Amniotic epithelial cell (primary cell): ENCODE data around the gene CBX8.

Experiments used
- DNase-seq: peaks from one replicate; pipeline ENCODE4 v3.0.0-alpha.2; 2010; ENCODE audit warnings: low read depth

CBX8 gene

DNA sequence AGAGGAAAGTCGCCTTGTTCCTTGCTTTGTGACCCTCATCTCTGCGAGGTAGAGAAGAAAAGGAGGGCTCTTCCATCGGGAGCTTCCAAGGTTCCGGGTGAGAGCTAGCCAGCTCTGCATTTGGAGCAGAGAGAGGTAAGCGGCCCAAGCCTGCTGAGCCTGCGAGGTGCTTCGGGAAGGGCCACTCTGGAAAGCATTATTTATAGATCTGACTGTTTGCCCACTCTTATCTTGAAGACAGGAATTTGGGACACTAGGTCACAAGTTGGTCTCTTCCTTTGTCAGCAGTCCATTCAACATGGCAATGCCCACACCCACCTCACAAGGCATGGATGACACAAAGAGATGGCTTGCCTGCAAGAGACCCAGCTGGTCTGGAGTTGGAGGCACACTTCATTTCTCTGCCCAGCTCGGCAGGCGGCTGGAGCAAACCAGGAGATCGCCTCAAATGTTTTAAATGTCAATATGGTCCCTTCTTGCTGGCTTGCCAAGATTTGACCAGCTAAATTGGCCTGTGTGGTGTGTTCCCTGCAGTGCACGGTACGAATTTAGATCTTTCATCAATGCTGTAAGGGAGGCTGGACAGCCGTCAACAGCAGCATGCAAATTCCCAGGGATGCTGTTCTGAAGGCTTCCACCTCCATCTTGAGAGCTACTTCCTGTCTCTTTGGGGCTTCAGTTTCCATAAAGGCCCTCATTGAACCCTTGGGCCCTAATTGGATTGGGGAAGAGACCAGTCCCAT is 22.8 kb upstream of the CBX8 start:
- DNase-seq = no peak

DNA sequence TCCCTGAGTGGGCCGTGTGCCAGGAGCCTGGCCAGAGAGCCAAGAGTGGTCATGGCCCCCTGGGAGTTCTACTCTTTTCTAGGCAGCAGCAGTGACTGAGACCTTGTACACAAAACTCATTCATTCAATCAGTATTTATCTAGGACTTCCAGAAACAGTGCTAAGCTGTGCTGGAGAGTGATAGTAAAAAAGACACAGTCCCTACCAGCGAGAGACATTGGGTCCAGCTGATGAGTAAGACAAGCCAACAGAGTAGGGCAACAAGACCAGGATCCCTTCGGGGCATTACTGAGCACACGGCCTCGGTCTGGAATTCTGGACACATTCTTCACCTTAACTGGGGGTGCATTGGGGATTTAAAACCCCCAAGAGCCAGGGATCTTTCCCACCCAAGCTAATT is 22.2 kb upstream of the CBX8 start:
- no peak for DNase-seq

DNA sequence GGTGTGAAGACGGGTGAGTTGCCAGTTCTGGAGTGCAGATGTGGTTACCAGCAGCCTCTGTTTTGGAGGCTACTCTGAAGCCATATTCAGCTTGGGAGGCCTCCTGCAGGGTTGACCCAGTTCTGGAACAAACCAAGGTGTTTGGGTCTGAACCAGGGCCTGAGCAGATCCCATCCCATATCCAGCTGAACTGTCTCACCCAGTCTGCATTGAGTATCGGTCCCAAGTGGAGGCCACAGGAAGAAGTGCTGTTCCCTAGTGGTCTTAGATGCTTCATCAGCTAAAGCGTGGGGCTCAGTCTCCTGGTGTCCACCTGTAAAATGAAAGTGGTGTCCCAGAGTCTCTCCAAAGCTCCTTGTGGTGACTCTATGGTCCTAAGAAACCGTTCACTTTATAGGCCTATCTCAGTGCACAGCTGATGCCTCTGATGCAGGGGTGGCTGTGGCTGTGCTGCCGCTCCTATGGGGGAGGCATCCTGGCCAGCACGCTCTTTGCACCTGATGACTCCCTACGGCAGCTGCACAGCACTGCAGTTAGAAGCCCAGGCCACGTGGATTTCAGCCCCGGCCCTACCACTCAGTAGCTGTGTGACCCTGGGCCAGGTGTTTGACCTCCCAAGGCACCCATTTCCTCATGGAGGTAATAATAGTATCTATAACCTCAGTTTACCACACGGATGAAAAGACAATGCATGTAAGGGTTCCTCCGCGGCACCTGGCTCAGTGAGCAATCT is 21.3 kb upstream of the CBX8 start:
- DNase-seq = no peak

DNA sequence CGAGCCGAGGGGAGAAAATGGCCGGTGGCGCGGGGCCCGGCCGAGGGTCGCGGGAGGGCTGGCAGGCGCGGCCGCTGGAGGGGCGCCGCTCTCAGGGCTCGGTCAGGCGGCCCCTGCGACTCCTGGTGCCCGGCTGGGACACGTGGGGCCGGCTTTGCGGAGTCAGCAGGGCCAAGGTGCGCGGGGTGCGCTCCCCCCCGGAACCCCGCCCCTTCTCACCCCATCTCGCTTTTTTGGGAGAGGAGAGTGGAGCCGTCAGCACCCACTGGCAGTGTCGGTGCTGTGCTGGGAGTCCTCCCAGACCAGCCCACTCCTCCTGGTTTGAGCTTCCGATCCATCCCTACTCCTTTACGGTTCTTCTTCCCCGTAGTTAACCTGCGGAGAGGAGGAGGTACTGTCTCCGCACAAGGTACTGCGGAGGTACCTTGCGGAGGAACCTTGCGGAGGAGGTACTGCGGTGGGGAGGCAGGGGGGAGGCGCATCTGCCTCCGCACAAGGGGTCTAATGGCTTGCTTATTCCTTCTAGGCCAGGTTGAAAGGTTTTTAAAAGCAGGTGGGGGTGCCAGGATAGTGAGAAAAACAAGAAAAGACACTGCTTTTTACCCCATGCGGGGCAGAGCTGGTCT is 19.1 kb upstream of the CBX8 start:
- no peak for DNase-seq

DNA sequence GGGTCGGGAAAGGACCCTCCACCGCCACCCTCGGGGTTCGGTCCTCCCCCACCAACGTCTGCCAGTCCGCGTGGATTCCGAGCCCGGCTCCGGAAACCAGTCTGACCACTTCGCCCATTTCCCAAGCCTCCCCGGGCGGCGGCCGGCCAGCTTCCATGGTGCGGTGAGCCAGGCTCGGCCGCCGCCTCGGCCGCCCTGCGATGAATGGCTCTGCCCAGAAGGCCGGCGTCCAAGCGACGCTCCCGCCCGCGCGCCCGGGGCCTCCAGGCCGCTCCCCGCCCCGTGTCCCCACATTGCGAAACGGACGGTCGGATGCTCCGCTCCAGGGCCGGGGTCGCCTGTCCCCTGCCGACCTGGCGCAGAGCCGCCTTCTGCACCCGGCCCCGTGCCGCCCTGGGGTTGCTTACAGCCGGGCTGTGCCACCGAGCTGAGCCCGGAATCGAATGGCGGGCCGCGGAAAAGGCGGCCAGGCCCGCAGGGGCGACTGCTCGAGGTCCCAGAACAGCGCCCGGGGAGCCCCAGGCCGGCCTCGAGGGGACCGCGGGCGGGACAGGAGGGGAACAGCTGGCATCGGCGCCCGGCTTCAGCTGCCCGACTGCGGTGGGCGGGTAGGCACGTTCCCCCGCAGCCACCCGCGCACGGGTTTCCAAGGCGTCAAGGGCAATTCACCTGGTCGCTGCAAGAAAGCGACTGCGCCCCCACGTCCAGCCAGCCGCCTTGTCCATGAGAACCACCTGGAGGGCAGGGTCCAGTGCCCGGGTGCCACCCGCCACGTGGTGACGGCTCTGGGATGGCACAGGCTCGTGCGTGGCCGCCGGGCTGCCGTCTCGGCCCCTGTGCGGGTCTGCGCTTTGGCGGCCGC is 18.3 kb upstream of the CBX8 start:
- DNase-seq = no peak

DNA sequence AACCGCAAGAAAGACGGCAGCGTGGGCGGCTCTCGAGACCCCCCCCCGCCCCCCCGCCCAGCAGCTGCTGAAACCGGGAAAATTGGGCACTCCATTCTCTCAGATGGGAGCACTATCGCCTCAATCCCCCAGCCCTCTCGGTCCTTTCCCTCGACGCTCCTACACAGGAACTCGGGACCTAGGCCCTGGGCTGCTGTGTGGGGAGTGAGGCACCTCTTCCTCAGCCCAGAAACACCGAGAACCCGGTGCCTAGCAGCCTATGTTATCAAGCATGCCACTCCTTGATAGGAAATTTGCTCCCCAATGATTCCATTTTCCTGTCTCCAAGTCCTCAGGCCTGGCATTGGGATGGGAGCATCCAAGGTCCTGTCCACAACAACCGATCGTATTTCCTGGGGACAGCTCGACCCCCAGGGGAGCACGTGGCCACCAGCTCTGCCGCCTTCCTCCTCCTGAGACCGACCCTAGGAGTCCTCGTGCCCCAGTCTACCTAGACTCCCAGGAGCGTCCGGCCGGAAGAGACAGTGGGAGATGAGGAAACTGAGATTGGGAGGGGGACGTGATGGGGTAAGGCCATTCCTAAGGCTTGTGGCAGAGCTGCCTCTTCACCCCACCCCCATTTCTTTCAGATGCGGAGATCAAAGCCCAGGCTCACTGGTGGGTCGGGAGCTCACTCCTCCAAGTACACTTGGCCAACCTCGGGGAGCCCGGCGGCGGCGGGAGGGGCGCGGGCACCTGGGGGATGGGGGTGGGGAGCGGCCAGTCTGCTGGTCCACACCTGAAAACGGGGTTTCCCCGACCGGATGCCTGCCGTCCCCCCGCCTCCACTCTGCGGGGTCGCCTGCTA is 17.5 kb upstream of the CBX8 start:
- no peak for DNase-seq

DNA sequence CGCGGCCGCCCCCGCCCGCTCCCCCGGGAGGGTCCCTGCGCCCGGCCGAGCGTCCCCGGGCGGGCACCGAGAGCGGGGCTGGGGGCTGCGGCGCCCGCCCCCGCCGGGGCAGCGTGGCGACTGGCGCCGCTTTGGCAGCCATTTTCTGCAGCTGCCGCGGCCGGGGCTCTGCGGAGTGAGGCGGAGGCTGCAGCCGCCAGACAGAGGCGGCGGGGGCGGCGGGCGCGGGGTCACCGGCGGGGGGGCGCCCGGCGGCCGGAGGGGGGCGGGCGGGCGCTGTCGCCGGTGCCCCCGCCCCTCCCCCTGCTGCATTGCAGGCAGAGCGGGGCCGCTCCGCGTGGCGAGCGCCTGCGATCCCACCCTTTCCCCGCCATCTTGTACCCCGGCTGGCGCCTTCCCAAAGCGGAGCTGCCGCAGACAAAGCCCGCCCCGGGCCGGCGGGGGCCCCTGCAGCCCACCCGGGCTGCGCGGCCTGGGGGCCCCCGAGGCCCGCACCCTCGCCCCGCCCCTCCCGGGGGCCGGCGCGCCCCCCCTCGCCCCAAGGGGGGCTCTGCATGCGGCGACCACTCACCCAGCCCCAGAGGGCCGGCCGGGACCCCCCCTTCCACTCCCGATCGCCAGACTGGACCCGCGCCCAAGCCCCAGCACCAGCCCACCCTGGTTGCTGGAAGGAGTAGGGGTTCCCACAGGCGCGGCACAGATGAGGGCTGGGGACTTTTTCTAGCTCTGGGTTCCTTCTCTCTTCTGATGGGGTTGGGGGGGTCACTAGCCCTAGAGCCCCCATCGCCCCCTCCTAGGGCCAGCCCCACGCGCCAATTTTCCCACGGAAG is 16.6 kb upstream of the CBX8 start:
- no peak for DNase-seq

DNA sequence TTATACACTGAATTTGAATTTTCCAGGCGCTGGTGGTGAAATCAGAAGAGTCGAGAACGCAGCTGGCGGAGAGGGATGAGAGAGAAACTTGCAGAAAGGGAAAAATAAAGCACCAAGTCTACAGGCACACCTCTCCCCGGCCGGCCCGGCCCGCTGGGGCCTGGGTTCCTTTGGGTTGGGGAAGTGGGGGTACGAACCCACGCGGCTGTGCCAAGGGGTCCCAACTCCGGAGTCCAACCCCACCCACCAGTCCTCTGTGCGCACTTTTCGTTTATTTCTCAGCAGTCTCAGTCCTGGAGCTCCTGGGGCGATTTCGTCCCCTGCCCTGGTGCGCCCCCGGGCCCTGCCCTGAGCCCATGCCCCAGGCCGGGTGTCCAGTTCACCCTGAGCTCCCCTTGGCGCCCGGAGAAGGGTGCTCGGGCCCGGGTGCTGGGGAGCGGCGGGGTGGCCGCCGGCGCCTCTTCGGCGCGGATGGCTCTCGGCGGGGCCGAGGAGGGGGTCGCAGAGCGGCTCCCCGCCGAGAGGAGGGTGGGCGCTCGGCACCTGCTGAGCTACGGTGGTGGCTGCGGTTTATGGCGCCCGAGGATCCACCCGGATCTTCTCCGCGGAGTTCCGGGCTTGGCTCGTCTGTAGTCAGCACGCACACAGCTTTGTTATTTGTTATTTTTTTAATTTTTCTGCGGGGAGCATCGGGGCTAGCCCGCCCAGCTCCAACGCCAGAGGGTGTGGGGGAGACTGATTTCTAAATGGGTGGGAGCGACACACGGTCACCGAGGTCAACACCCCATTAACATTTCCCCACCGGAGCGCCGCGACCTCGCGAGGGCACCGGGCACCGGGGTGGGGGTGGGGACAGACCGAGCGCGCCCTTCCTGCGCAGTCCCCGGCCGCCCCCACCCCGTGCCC is 15.7 kb upstream of the CBX8 start:
- DNase-seq = no peak

DNA sequence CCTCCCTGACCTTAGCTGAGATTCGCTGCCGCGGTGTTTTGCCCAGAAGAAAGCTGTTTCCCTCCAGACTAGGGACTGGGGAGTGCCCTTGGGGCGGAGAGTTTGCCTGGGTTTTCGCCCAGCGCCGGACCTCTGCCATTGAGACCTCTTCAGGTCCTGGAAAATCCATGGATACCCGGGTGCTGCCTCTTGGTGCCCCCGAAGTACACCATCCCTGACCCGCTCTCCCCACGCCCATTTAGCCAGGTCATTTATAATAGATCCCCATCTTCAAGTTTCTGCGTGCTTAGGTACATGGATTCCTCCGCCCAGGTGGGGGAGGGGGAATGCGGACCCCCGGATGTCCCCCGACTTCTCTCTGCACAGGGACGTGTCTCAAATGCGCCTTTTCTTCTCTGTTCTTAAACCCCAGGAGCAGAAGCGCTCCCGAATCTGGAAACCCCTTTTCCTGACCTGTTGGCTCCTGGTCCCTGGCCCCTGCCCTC is 15.0 kb upstream of the CBX8 start:
- no peak for DNase-seq

DNA sequence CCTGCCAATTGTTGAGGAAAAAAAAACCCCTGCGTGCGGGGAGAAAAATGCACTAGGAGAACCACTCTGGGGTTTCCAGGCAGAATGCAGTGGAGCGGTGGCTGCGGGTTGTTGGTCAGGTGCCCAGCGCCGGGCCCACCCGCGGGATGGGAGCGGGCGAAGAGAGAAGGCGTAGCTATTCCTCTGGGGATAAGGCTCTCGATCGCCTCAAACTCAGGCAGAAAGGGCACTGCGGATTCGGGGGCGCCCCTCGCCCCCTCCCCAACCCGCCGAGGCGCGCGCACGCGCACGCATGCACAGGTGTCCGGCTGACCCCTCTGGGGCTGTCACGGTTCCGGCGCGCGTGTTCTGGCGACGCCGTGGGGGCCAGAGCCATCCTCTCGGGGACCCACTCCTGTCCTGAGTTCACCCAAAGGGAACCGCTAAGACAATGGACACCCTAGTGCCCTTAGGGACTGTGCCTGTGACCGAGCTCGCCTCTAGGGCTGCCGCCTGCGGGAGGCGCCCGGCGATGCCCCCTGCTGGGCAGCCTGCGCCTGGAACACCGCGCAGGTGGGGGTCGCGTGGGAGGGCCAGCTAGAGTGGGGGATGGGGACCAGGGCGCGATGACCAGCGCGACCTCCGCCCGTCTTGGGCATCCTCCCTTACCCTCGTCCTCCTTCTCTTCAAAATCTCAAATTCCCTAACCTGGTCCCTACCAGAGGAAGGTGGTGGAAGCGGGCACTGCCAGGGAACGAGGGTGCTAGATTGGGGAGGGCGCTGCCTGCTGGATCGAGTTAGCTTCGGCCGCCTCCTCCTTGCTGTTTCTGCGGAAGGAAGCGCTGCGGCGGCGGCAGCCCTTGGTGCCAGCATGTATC is 14.4 kb upstream of the CBX8 start:
- no peak for DNase-seq

DNA sequence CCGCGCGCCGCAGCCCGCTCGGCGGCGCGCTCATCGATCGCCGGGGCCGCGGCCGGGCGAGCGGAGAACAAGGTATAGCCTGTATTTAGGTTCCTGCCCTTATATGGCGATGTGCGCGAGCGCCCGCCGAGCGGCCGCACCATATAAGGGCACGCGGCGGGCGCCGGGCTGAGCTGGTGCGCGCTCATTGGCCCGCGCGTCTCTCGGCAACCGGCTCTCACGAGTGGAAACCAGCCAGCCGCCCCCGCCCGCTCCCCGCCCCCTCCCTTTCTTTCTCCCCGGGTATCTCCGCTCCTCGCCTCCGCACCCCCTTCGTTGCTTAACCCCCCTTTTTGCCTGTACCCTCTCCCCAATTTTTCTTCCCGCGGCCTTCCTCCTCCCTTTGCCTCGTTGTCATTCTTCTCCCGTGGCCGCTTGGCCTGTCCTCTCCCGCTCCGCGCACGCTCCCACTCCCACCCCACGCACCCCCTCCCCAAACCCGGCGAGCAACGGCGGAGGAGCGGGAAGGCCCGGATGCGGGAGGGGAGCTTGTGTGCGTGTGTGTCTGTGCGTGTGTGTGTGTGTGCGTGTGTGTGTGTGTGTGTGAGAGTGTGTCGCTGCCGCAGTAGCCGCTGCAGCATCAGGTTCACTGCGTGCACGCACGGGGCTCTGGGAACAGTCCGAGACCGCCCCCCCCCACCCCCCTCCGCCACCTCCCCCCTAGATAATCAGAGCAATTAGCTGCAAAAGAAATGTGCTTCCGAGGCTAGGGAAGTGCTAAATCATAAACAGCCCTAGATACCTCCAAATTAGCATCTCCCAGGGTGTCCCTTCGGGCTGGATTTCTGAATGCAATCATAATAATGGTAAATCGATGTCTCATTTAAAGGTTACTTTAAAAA is 13.5 kb upstream of the CBX8 start:
- DNase-seq = peak; percentile 68

DNA sequence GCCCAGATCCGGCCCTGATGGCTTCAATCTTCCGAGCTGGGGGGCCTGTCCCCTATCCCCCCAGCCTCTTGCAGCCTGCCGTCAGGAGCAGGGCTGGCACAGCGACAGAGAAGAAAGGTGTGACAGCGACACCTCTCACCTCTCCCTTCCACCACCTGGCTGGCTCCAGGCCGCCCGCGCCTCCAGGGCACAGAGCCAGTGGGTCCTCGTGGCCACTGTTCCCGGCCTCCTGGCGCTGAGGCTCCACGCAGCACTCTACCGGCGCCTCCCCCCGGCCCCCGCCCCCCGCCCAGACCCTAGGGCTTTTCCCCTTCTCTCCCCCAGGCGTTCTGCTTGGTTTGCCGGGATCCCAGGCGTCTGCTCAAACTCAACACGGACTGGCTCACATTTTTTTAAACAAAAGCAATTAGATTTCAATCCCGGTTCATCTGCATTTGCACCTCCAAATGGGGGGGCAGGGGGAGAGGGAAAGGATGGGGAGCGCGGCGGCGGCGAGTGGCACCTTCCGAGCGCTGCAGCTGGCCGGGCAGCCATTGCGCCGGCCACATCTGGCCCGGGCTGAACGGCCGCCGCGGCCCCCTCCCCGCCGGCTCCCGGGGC is 12.8 kb upstream of the CBX8 start:
- DNase-seq = no peak

DNA sequence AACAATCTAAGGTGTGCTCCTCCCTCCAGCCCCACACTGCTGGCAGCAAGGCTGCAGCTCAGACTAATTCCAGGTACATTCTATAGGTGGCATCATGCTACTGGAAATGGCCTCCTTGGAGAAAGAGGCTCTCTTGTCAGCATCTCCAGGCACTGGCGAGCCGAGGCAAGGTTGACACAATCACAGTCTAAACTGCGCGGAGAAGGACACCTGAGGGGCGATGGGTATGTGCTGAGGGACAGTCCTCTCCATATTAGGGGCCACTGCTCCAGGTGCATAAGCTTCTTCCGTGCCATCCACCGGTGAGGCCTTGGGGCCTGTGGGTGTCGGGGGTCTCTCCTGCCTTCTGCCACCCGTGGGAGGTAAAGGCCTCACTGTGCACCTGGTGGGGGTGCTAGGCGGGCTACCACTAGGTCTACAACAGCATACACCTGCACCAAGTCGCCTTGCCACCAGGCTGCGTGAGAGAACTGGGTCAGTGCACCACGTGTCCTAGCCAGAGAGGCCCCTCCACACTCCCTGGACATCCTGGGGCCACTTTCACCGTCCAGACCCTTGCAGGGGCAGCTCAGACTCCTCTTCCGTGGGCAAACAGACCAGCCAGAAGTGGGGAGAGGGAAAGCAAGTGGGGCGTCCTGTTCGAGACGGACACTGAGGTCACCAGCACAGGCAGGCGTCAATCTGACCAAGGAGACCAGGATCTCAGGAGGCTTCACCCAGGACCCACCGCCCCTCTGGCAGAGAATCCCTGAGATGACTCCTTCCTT is 12.1 kb upstream of the CBX8 start:
- DNase-seq = peak; percentile 65

DNA sequence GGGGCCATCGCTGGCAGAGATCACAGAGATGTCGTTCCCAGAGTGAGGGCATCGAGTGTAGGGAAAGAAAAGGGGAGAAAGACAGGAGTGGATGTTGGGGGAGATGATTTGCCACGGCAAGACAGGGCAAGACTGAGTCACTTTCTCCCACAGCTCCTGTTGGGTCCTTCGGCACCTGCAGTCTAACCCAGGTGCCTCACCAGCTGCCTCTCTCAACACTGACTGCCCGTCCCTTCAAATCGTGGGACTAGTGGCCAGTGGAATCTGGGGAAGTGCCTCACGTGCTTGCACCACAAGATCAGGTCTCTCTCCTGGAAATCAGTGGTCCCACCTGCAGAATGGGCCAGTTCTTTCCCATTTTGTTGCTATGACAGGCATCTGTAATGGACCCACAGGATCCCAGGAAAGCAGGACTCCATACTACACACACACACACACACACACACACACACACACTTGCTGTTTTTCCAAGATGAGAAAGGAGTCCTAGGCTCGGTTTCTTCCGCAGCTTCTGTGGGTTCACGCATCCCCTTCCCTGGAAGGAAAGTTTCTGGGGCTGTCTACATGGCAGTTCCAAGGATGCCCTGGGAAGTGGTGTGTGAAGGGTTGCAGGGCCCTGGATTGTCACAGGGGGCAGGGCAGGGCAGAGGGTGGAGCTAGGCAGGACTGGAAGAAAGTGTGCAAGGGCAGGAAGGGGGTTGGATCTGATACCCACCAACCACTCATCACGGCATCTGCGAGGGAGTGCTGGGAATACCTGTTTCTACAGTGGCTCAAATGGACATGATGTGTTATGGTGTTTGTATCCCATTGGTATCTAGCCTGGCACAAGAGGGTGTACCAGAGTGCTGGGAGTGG is 10.2 kb upstream of the CBX8 start:
- no peak for DNase-seq

DNA sequence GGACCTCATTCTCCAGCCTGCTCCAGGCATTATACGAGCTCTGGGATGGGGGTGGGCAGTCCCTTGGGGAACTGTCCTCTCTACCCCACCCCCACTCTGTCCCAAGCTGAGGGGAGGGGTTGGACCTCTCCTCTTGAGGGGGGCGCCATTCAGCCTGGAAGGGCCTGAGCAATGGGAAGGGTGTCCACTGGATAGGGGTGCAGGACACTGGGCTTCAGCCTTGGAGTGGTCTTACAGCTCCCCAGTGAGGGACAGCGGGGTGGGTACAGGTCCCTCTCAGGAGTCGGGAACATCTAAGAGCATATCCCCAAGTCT is 9.5 kb upstream of the CBX8 start:
- no peak for DNase-seq
